ENCODE results near the gene NLRP1.

GRCh38 chr17:5580969-5581368 is 3.3 kb downstream of the NLRP1 start:
- no peak for TF ChIP-seq POLR2A (IDR thresholded peaks at IDR 0.05)
- no peak for TF ChIP-seq CTCF (IDR thresholded peaks at IDR 0.05)

All from stomach (tissue), 4 donors.